ENCODE results near the gene FAHD2A.
"Not testable (repeated sequence)": the region's sequence is repeated elsewhere in the genome, so short reads cannot be mapped to it uniquely, and the experiment has no call there.

The FAHD2A gene

GRCh38 chr2:95429748-95430467 is 27.4 kb downstream of the FAHD2A start:
- DNase-seq (ENCODE audit: low spot score); in situ Hi-C loops (cut with MboI; ENCODE audit: low sequenced_read_pairs, unreplicated experiment): not testable (repeated sequence)

GRCh38 chr2:95433373-95433772 is 30.9 kb downstream of the FAHD2A start:
- DNase-seq (ENCODE audit: low spot score); in situ Hi-C loops (cut with MboI; ENCODE audit: low sequenced_read_pairs, unreplicated experiment): not testable (repeated sequence)

- in situ Hi-C loops (cut with MboI; ENCODE audit: low sequenced_read_pairs, unreplicated experiment); DNase-seq (ENCODE audit: low spot score): not testable (repeated sequence)
Observed at GRCh38 chr2:95433973-95434372, 31.5 kb downstream of the FAHD2A start.

GRCh38 chr2:95434507-95435076 is 32.1 kb downstream of the FAHD2A start:
- DNase-seq (ENCODE audit: low spot score); in situ Hi-C loops (cut with MboI; ENCODE audit: low sequenced_read_pairs, unreplicated experiment): not testable (repeated sequence)

- in situ Hi-C loops (cut with MboI; ENCODE audit: low sequenced_read_pairs, unreplicated experiment): not testable (repeated sequence)
Observed at GRCh38 chr2:95435162-95435871, 32.8 kb downstream of the FAHD2A start.

GRCh38 chr2:95435872-95436209 is 33.3 kb downstream of the FAHD2A start:
- in situ Hi-C loops (cut with MboI; ENCODE audit: low sequenced_read_pairs, unreplicated experiment); DNase-seq (ENCODE audit: low spot score): not testable (repeated sequence)

More at GRCh38 chr2:95435162-95435871, 32.8 kb downstream of the FAHD2A start:
- not testable (repeated sequence) for DNase-seq (ENCODE audit: low spot score)

GRCh38 chr2:95442474-95443099 is 40.1 kb downstream of the FAHD2A start:
- in situ Hi-C loops (cut with MboI; ENCODE audit: low sequenced_read_pairs, unreplicated experiment); DNase-seq (ENCODE audit: low spot score): not testable (repeated sequence)

GRCh38 chr2:95445317-95445716 is 42.8 kb downstream of the FAHD2A start:
- DNase-seq (ENCODE audit: low spot score); in situ Hi-C loops (cut with MboI; ENCODE audit: low sequenced_read_pairs, unreplicated experiment): not testable (repeated sequence)

GRCh38 chr2:95463292-95463691 is 60.8 kb downstream of the FAHD2A start:
- in situ Hi-C loops (cut with MboI; ENCODE audit: low sequenced_read_pairs, unreplicated experiment); DNase-seq (ENCODE audit: low spot score): not testable (repeated sequence)
